GM18499 (cell line): ENCODE data around the gene RSPH10B2.
"Not testable (repeated sequence)": the region's sequence is repeated elsewhere in the genome, so short reads cannot be mapped to it uniquely, and the experiment has no call there.

Source experiments
- ATAC-seq: cut with Tn5 transposase; IDR thresholded peaks from one replicate; pipeline ENCODE4 v1.9.1; 2021; ENCODE audit warnings: moderate number of reproducible peaks; ENCODE audit not compliant: insufficient read depth, unreplicated experiment

RSPH10B2 gene

DNA sequence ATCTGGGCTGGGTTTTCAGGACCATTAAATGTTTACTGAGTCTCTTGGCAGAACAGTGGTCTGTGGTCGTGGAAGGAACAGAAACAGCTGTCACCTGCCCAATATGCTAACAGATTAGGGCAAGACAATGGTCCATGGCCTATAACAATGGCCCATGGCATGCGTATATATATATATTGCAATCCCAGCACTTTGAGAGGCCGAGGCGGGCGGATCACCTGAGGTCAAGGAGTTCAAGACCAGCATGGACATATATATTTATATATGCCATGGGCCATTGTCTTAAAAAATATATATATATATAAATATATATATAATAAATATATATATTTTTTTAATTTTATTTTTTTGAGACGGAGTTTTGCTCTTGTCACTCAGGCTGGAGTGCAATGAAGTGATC is 27.7 kb downstream of the RSPH10B2 start:
- ATAC-seq: not testable (repeated sequence)

DNA sequence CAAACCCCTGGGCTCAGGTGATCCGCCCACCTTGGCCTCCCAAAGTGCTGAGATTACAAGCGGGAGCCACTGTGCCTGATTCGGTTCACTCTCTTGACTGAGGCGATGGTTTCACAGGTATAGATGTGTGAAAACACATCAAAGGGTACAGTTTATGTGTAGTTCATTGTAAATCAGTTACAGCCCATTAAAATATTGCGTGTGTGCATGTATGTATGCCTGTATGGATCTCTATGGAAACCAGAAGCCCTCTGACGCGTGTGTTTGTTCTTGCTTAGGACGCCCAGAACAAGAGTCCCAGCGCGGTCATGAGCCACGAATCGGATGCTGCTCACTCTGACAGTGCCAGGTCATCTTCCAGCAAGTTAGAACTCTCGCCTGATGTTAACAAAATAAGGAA is 35.5 kb downstream of the RSPH10B2 start:
- not testable (repeated sequence) for ATAC-seq

DNA sequence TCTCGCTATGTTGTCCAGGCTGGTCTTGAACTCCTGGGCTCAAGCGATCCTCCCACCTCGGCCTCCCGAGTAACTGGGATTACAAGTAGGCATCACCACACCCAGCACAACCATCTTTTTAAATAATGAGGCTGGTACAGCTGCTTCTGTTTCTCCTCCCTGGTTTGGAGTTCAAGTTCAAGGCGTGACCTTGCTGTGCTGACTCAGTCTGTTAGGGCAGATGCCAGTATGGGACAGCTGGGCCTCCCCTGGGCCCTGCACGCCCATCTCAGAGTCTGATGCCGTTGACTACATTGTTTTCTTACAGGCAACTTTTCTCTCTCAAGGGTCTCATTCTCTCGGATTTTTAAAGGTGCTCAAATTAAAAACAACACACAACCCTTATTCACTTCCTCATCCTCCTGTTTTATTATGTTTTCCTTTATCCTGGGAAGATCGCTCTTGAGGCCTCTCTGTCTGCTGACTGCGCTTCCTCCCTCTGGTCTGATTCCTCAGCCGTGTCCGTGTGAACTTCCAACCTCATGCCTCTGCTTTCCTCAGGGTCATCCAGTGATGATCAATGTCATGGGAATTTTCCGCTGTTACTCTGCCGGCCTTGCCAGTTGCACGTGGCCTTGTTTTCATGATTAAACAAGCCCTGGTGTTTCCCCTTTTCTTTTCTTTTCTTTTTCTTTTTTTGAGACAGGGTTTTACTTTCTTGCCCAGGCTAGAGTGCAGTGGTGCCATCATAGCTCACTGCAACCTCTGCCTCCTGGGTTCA is 38.4 kb downstream of the RSPH10B2 start:
- not testable (repeated sequence) for ATAC-seq

DNA sequence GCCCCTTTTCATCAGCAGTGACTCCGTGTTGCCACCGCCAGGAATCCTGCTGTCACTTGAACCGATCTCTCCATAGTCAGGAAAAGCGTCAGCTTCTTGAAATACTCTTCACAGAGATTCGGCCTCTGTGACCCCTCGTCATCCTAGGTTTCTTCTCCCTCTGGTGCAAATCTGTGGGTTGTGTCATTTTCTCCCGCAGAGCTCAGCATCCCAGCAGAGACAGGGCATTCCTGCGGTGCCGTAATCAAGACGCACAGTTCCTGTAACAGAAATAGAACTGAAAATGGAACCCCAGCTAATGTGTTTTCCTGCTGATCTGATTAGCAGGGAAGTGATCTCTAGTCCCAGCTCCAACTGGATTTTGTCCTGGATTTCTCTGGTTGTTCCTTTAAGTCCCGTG is 40.4 kb downstream of the RSPH10B2 start:
- ATAC-seq: not testable (repeated sequence)

DNA sequence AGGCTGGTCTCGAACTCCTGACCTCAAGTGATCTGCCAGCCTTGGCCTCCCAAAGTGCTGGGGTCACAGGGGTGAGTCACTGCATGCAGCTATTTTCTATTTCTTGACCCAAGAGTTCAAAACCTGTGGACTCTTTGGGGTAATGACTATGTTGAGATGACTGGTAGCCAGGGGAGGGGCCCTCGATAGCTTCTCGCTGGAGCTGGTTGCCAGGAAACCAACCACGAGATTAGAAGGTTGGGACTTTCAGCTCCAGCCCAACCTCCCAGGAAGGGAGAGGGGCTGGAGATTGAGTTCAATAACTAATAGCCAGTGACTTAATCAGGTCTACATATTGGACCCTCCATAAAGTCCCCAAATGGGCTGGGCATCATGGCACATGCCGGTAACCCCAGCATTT is 43.3 kb downstream of the RSPH10B2 start:
- not testable (repeated sequence) for ATAC-seq

DNA sequence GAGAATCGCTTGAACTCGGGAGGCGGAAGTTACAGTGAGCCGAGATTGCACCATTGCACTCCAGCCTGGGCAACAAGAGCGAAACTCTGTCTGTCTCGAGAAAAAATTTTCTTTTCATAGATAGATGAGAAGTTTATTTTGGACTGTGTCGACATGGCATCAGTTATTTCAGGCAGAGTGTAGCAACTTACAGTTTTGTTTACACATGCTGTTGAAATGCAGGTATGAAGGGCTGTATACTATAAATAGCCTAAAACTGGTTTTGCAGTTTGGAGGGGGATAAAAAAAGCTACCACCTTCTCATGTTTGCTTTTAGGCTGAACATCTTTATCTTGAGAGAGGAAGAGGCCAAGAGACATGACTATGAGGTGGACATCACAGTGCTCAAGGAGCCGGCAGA is 44.1 kb downstream of the RSPH10B2 start:
- ATAC-seq: not testable (repeated sequence)

DNA sequence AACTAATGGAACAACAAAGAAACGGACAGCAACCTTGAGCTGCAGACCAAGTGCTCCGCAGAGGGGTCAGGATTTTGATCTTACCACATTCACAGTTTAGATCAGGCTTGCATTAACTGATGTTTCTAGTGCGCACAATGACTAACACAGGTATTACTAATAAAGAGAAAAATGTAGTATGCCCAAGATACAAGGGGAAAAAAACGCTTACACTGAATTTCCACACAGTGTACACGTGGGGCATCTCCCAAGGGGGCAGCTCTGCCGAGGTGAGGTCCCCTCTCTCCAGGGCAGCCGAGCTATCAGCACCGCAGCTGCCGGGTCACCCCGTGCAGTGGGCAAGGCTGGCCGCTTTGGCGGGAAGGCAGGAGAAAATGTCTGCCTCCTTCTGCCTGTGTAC is 46.0 kb downstream of the RSPH10B2 start:
- ATAC-seq: not testable (repeated sequence)

DNA sequence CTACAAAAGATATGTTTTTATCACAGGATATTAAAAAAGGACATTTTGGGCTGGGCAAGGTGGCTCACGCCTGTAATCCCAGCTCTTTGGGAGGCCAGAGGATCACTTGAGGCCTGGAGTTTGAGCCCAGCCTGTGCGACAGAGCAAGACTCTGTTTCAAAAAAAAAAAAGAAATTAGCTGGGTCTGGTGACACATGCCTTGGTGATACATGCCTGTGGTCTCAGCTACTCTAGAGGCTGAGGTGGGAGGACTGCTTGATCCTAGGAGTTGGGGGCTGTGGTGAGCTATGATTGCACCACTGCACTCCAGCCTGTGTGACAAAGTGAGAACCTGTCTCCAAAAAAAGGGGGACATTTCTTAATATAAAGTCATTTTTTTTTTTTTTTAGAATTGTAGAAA is 46.4 kb downstream of the RSPH10B2 start:
- not testable (repeated sequence) for ATAC-seq

DNA sequence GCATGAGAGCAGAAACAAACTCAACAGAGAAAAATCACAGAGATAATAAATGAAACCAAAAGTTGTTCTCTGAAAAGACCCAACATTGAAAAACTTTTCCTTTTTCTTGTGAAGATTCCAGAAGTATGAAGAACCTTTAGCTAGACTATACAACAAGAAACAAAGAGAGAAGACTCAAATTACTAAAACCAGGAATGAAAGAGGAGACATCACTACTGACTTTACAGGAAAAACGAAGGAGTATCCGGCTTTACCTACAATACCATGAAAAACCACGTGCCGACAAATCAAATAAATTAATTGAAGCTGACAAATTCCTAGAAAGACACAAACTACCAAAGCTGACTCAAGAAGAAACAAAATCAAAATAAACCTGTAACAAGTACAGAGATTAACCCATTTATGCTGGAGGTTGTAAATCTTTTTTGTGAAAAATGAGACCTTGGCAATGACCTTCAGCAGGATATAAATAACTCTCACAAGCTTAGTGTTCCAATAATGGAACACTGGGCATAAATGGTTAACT is 53.6 kb downstream of the RSPH10B2 start:
- not testable (repeated sequence) for ATAC-seq

DNA sequence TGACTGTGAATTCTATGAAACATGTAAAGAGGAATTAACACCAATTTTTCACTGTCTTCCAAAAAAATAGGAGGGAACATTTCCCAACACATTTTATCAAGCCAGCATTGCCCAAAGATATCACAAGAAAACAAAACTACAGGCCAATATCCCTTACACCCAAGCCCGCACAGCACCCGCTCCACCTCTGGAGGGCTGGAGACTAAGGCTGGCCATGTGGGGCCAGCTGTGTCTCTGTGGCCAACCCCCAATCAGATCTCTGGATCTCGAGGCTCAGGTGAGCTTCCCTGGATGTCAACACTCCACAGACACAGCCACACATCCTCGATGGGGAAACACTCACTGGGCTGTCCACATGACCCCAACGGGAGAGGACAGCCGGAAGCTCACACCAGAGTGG is 54.1 kb downstream of the RSPH10B2 start:
- ATAC-seq: not testable (repeated sequence)

DNA sequence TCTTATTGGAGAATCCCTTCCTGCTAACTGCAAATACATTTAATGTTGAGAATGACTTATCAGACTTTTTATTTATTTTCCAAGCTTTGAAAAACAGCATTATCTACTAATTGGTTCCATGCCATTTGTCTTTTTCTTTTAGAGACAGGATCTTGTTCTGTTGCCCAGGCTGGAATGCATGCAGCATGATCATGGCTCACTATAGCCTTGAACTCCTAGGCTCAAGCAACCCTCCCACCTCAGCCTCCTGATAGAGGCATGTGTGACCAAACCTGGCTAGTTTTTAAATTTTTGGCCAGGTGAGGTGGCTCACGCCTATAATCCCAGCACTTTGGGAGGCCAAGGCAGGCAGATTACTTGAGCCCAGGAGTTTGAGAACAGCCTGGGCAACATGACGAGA is 59.1 kb downstream of the RSPH10B2 start:
- ATAC-seq: not testable (repeated sequence)

DNA sequence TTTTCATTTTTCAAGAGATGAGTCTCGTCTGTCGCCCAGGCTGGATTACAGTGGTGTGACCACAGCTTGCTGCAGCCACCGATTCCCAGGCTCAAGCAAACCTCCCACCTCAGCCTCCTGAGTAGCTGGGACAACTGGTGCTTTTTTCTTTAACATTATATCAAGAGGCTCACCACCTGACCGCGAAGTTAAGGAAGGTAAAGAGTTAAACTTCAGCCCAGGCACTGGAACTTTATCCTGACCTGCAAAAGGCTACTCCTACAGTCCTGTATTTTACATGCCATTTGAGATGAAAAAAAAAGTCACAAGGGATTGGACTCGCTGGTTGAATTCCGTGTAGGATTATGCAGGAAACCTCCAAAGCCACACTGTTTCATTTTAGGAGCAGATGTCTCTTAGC is 61.6 kb downstream of the RSPH10B2 start:
- ATAC-seq: not testable (repeated sequence)

DNA sequence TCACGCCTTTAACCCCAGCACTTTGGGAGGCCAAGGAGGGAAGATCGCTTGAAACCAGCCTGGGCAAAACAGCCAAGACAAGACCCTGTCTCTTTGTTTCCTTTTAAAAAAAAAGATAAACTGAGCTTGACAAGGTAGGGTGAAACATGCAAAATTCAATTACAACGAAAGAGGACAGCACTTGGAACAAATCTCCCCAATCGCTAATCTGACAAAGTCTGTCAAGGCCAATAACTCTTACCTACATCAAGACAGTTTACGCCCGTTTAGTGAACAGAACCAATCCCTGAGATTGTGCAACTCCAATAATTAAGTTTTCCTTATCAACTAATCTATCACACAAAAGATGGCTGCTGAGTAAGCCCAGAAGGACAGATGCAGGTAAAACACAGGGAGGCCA is 67.7 kb downstream of the RSPH10B2 start:
- not testable (repeated sequence) for ATAC-seq

DNA sequence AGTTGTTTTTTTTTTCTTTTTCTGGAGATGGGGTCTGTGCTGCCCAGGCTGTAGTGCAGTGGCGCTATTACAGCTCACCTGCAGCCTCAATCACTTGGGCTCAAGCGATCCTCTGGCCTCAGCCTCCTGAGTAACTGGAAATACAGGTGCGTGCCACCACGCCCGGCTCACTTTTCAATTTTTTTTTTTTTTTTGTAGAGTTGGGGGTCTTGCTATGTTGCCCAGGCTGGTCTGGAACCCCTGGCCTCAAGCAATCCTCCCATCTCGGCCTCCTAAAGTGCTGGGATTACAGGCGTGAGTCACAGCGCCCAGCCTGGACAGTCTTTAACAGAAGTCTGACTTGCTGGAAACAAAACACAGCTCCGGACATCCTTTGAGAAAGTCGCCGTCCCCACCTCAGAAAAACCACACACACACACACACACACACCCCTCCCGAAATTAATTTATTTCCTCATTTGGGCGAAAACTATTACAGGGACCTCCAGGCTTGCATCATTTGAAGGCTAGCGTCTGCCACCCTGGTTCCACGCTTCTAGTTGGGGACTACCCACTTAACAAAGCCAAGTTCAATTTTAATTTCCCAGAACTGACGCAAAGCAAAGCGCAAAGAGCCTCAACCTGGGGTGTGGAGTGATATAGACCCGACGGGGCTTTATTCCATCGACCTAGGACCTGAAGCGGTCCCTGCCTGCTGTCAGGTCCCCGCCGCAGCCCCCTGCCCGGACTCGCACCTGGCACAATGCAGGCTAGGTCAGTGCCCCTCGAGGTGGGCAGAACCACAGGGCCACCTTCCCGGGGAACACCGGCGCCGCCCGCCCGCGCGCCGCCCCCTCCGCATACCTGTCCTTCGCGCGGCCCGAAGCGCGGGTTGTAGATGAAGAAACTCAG is 71.6 kb downstream of the RSPH10B2 start:
- peak; percentile 24 for ATAC-seq

DNA sequence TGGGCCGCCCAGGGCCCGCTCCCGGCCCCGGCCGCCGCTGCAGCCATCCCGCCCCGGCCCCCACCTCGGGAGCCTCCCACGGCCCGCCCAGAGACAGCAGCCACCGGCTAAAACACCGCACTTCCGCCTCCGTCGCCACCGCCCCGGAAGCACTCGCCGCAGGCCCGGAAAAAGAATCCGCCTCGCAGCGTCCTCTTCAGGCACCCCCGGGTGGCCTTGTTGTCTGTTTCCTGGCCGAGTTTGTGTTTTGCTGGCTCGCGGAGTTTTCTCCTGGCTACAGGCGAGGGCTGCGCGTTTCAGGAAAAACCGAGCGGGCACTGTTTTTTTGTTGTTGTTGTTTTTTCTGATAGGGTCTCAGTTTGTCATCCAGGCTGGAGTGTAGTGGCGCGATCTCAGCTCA is 72.2 kb downstream of the RSPH10B2 start, which contains the start of gene CCZ1B:
CCZ1B (minus strand) TSS at position 125 of the 400 bp plus-strand sequence; CDS start at position 47, 78 bp downstream.
- peak; percentile 98 for ATAC-seq

DNA sequence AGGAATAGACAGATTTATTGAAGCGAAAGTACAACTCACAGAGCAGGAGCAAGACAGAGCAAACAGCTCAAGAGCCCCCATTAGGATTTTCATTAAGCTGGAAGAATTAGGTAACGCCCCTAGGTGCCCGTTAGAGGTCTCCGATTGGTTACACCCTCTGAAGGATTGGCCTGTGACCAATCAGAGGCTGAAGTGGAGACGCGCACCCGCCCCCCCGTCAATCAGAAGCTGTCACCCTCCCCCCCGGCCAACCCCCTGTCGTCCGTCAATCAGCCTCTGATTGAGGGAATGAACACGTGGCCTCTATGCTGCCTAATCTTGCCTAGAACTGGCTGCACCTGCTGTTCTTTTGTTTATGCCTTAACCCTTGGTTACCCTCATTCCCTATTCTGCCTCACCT is 73.3 kb downstream of the RSPH10B2 start:
- not testable (repeated sequence) for ATAC-seq

DNA sequence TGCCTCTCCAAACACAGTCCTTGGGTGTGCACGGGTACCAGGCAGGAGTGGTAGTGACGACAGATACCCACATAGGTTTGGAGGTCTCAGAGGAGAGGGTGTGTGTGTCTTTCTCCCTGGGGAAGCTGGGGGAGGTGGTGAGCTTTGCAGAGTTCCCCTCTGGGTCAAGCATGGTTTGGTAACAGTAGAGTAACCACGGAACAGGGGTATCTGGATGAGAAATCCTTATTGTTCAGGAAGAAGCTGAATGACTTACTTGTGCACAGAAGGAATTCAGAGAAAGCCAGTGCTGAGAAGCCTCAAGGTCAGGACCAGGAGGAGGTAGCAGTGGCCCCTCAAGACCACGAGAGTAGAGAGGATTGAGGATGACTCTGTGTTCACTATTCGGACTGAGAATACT is 75.7 kb downstream of the RSPH10B2 start:
- ATAC-seq: not testable (repeated sequence)

DNA sequence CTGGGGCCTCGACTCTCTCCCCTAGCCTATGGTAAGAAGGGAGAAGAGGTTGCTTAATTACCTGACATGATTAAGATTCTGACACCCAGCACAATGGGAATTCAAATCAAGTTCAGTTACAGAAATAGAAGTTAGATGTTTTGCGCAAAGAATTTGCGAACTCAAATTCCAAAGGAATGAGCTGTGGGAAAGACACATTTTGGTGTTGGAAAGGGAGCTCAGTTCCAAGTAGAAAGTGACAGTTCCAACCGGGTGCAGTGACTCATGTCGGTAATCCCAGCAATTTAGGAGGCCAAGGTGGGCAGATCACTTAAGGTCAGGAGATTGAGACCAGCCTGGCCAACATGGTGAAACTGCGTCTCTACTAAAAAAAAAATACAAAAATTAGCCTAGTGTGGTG is 76.1 kb downstream of the RSPH10B2 start:
- not testable (repeated sequence) for ATAC-seq

DNA sequence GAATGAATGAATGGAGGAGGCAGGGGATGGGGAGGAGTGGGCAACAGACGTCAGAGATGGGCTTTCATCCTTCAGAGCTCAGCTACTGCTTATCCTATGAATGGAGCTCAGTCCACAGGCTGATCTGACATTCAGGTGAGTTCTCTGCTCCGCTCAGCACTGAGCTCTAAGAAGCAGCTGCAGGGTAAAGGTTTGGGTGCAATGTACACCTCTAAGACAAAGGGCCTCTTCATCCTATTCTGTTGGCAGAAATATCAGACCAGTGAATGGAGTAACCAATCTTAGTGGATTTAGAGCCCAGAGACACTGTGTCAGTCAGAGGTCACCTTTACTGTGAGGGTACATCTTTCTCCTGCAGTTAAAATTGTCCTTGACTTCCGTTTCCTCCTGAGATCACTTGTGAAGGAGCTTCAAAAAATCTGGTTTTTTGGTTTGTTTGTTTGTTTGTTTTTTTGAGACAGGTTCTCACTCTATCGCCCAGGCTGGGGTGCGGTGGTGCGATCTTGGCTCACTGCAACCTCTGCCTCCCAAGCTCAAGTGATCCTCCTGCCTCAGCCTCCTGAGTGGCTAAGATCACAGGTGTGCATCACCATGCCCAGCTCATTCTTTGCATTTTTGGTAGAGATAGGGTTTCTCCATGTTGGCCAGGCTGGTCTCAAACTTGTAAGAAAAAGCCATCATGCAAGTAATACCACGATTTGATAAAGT is 77.3 kb downstream of the RSPH10B2 start:
- ATAC-seq: no peak

DNA sequence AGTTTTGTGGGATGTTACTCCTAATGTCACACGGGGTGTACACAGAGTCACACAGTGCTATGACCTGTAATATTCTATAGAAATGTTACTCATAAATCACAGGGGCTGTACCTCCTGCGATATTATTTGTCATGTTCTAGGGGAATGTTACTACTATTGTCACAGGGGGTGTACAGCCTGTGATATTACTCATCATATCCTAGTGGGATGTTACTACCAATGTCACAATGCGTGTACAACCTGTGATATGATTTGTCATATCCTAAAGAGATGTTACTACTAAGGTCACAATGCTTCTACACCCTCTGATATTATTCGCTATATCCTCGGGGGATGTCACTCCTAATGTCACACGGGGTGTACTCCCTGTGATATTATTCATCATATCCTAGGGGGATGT is 79.7 kb downstream of the RSPH10B2 start:
- ATAC-seq: no peak
